Common myeloid progenitor, CD34-positive (primary cell): ENCODE measurements around the gene LRP1-AS.

ENCODE experiments used
- CTCF ChIA-PET: fragments of 350-600 bp; sonication (Branson Sonifier 250); formaldehyde crosslinking; loops from one replicate; lab custom pipeline; 2021; ENCODE audit warnings: antibody characterized with exemption; lab: Charles Lee
- POLR2A ChIA-PET: fragments of 350-600 bp; sonication (Branson Sonifier 250); formaldehyde crosslinking; loops from one replicate; lab custom pipeline; 2021; ENCODE audit warnings: antibody characterized with exemption; lab: Charles Lee
- DNase-seq, 3 donors: peaks; one replicate each; pipeline versions ENCODE4 v3.0.0 to v3.0.0-alpha.2; 2013
- H3K27ac ChIP-seq, 2 experiments: 1 replicate in 1 of 2; 2 replicates in 1 of 2; pipeline ENCODE4 v1.7.0; 2013; ENCODE audit warnings: inconsistent platforms in 2 of 2, low read length in 2 of 2, mild to moderate bottlenecking in 2 of 2, low read depth in 1 of 2, moderate library complexity in 1 of 2; ENCODE audit not compliant: severe bottlenecking in 2 of 2, insufficient read depth in 1 of 2, poor library complexity in 1 of 2
- H3K27me3 ChIP-seq, 5 experiments: replicated peaks in 2 of 5; 1 replicate in 3 of 5; 2 replicates in 2 of 5; pipeline versions ENCODE4 v1.6.1 to v1.7.0; 2013; ENCODE audit warnings: low read length in 4 of 5, mild to moderate bottlenecking in 2 of 5, moderate library complexity in 2 of 5, inconsistent platforms in 1 of 5; ENCODE audit not compliant: insufficient read depth in 5 of 5, control insufficient read depth in 4 of 5
- H3K36me3 ChIP-seq, 4 experiments: 1 replicate in 2 of 4; 2 replicates in 2 of 4; pipeline versions ENCODE4 v1.6.1 to v1.7.0; 2013; ENCODE audit warnings: low read length in 3 of 4, control low read depth in 1 of 4, mild to moderate bottlenecking in 1 of 4; ENCODE audit not compliant: control insufficient read depth in 4 of 4, insufficient read depth in 4 of 4
- H3K4me1 ChIP-seq, 4 experiments: 1 replicate in 3 of 4; 2 replicates in 1 of 4; pipeline versions ENCODE4 v1.6.1 to v1.7.1; 2013; ENCODE audit warnings: low read length in 3 of 4, mild to moderate bottlenecking in 3 of 4, control low read depth in 1 of 4, inconsistent platforms in 1 of 4, moderate library complexity in 1 of 4; ENCODE audit not compliant: control insufficient read depth in 4 of 4, insufficient read depth in 4 of 4; ENCODE audit errors: control extremely low read depth in 1 of 4
- H3K4me3 ChIP-seq, 7 experiments: 1 replicate in 4 of 7; 2 replicates in 3 of 7; pipeline versions ENCODE4 v1.5.1 to v1.7.0; 2013; ENCODE audit warnings: mild to moderate bottlenecking in 7 of 7, low read length in 6 of 7, moderate library complexity in 6 of 7, inconsistent platforms in 2 of 7, low read depth in 2 of 7, control low read depth in 1 of 7; ENCODE audit not compliant: insufficient read depth in 4 of 7, control insufficient read depth in 1 of 7; ENCODE audit errors: extremely low read depth in 1 of 7
- H3K9me3 ChIP-seq, 5 experiments: 1 replicate in 4 of 5; 2 replicates in 1 of 5; pipeline versions ENCODE4 v1.6.1 to v1.7.1; 2013; ENCODE audit warnings: low read length in 4 of 5, mild to moderate bottlenecking in 2 of 5, inconsistent platforms in 1 of 5, low read depth in 1 of 5, moderate library complexity in 1 of 5; ENCODE audit not compliant: control insufficient read depth in 4 of 5, insufficient read depth in 2 of 5; ENCODE audit errors: control extremely low read depth in 1 of 5
- WGBS: methylation state at CpG from one replicate; pipeline ENCODE4 v1.1.5; 2013; ENCODE audit not compliant: insufficient coverage; 5-methylcytosine and 5-hydroxymethylcytosine counted together

LRP1-AS gene

DNA sequence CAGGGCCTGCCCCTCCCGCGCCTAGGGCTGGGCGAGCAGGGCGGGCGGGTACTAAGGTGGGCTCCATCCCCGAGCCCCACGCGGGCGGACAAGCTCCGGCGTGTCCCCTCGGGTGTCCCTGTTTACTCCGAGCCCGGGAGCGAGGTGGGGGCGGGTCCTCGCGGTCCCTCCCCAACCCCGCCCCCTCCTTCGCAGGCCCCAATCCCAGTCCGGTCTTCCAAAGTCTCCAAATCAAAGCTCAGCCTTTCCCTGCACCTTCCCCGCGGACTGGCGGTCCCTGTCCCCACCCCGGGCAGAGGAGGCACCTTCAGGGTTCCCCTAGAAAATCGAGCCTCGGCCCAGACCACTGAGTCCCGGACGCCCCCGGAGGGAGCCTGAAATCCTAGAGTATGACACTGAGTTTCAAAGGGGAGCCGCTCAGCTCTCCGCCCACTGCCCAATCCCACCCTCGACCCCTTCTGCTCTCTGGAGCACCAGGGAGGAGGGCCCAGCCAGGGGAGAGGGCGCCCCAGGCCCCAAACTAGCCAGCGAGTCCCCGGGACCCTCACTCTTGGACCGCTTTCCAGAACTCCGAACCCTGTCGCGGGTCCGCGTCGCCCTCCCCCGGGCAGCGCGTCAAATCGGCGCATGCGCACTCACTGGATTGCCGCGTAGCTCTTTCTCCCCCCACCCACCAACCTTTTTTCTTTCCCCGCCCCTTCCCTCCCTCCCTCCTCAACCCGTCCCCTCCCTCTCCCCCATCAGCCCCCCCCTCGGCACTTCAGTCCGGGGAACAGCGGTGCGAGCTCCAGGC is 19.5 kb downstream of the LRP1-AS start, which contains the start of gene LRP1:
LRP1 (plus strand) TSS at position 758 of the 793 bp plus-strand sequence. CDS start 482 bp downstream, outside the sequence.
- Histone ChIP-seq H3K27me3 (peaks cover 0 to 40% (median 20%) of the 10 kb centered on the region in 5 experiments), H3K4me3 (peak within 1 kb of the TSS; percentile 32 to 83 (median 64)), H3K36me3 (no peaks in the 10 kb centered on the region), H3K27ac (no peak within 1 kb of the TSS), H3K9me3 (no peaks in the 10 kb centered on the region), H3K4me1 (peaks cover 0 to 23% (median 18%) of the 10 kb centered on the region in 4 experiments)
- CTCF ChIA-PET = interaction anchor here (0.8 to 19.8 kb wide), 10 partner anchors 9 to 59 kb away, joined by 3 to 399 read pairs (median 4); partner anchors contain the start of gene STAT6
- POLR2A ChIA-PET = no interaction called here
- WGBS = 0% methylated on average over 43 of the region's 57 CpGs
- DNase-seq = peak; percentile 51 to 66 (median 60)

GRCh38 chr12:57127101-57127725 is 20.2 kb downstream of the LRP1-AS start:
- H3K27me3 ChIP-seq = peaks cover 0 to 40% (median 20%) of the 10 kb centered on the region in 5 experiments
- DNase-seq = peak; percentile 42 to 73 (median 64)
- WGBS = 4% methylated on average over 24 of the region's 26 CpGs

DNA sequence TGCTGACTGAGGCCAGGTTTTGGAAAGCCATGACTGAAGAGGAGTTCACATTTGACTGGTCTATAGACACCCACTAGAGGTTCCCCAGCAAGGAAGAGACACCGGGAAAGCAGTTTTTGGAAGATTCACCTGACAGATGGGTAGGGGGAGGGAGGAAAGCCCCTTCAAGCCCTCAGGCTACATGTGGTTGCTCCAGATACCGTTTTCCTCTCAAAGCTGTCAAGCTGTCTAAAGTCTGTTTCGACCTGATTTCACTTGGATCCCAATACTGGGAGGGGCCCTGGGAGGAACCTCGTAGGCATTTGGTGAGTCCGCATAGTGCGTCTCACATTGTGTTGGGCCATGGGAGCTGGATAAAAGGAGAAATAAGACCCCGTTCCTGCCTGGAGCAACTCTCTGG is 20.9 kb downstream of the LRP1-AS start:
- H3K4me1 ChIP-seq = peaks cover 0 to 23% (median 18%) of the 10 kb centered on the region in 4 experiments
- H3K4me3 ChIP-seq = no peak overlapping the region
- CTCF ChIA-PET = interaction anchor here (1.0 to 19.8 kb wide), 10 partner anchors 8 to 61 kb away, joined by 3 to 399 read pairs (median 16); partner anchors contain the start of genes LRP1-AS and STAT6
- 56% methylated on average over 7 of the region's 7 CpGs for WGBS
- H3K27me3 ChIP-seq = peaks cover 0 to 40% (median 15%) of the 10 kb centered on the region in 5 experiments
- POLR2A ChIA-PET = interaction anchor here (0.7 kb wide), 1 partner anchor 48 kb away, joined by 3 read pairs; no protein-coding TSS in a partner anchor
- H3K27ac ChIP-seq = no peak overlapping the region
- DNase-seq = peak in 1 of 3 donors; percentile 29
- H3K9me3 ChIP-seq = no peaks in the 10 kb centered on the region
- H3K36me3 ChIP-seq = no peaks in the 10 kb centered on the region

More at GRCh38 chr12:57127101-57127725, 20.2 kb downstream of the LRP1-AS start:
- H3K27ac ChIP-seq = no peak overlapping the region
- POLR2A ChIA-PET = interaction anchor here (0.7 kb wide), 1 partner anchor 47 kb away, joined by 3 read pairs; no protein-coding TSS in a partner anchor
- H3K4me1 ChIP-seq = peaks cover 0 to 23% (median 18%) of the 10 kb centered on the region in 4 experiments
- CTCF ChIA-PET = interaction anchor here (0.8 to 19.8 kb wide), 11 partner anchors 8 to 60 kb away, joined by 3 to 399 read pairs (median 12); partner anchors contain the start of genes LRP1-AS and STAT6
- H3K36me3 ChIP-seq = no peaks in the 10 kb centered on the region
- peak overlapping the region in 4 of 7 experiments; percentile 21 to 83 (median 72) for H3K4me3 ChIP-seq
- H3K9me3 ChIP-seq = no peaks in the 10 kb centered on the region

DNA sequence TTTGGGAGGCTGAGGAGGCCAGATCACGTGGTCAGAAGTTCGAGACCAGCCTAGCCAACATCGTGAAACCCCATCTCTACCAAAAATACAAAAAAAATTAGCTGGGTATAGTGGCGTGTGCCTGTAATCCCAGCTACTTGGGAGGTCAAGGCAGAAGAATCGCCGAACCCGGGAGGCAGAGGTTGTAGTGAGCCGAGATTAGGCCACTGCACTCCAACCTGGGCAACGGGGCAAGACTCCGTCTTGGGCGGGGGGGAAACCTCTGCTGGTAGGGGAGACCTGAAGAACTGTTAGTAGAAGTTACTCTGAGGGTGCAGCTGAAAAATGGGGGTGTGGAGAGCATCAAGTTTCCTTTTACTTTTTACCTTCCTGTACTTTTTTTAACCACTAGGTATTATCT is 21.4 kb downstream of the LRP1-AS start:
- WGBS = 96% methylated on average over 6 of the region's 11 CpGs
- Histone ChIP-seq H3K4me3 (no peak overlapping the region), H3K4me1 (peaks cover 0 to 23% (median 18%) of the 10 kb centered on the region in 4 experiments), H3K36me3 (no peaks in the 10 kb centered on the region), H3K27me3 (peaks cover 0 to 40% (median 15%) of the 10 kb centered on the region in 5 experiments), H3K9me3 (no peaks in the 10 kb centered on the region), H3K27ac (no peak overlapping the region)
- ChIA-PET CTCF (interaction anchor here (0.6 to 19.8 kb wide), 11 partner anchors 11 to 139 kb away, joined by 3 to 399 read pairs (median 19); partner anchors contain the start of genes LRP1-AS and STAT6), POLR2A (no interaction called here)
- no peak for DNase-seq

DNA sequence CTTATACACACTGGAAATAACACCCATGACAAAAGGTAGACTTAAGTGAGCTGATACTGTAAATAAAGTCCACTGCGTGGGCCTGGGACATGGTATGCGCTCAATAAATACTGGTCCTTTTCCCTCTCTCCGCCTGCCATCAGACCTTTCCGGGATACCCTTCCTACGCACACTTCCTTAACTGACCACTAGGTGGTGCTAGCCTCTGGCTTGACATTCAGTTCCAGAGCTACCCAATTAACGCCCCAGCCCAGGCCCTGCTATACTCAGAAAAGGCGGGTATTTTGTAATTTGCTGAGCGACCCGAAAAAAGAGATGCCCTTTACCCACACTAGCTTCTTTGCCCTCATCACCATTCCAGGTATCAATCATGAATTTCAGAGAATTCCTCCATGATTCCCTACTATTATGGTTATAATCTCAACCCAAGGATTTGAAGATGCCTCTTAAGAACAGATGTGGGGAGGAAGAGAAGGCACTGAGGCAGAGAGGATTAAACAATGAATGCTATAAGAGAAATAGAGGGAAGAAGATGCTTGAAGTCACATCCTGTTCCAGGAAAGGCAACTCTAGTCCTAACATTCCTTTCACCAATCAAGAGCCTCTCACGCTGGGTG is 23.1 kb downstream of the LRP1-AS start:
- DNase-seq = peak; percentile 72 to 87 (median 82)
- POLR2A ChIA-PET = interaction anchor here (1.0 kb wide), 1 partner anchor 50 kb away, joined by 3 read pairs; no protein-coding TSS in a partner anchor
- Histone ChIP-seq H3K4me3 (no peak overlapping the region), H3K27ac (no peak overlapping the region), H3K9me3 (no peaks in the 10 kb centered on the region), H3K36me3 (no peaks in the 10 kb centered on the region), H3K4me1 (peaks cover 0 to 21% (median 18%) of the 10 kb centered on the region in 4 experiments), H3K27me3 (peaks cover 0 to 35% (median 11%) of the 10 kb centered on the region in 5 experiments)
- WGBS = 12% methylated on average over 6 of the region's 10 CpGs
- CTCF ChIA-PET = interaction anchor here (0.6 to 19.8 kb wide), 29 partner anchors 9 to 365 kb away, joined by 3 to 399 read pairs (median 5); partner anchors contain the start of genes NEMP1, SHMT2, STAT6 and TAC3

GRCh38 chr12:57123813-57124212 is 23.6 kb downstream of the LRP1-AS start:
- Histone ChIP-seq H3K4me1 (peaks cover 0 to 20% (median 15%) of the 10 kb centered on the region in 4 experiments), H3K36me3 (no peaks in the 10 kb centered on the region), H3K4me3 (no peak overlapping the region), H3K27me3 (peaks cover 0 to 29% (median 11%) of the 10 kb centered on the region in 5 experiments), H3K9me3 (no peaks in the 10 kb centered on the region), H3K27ac (no peak overlapping the region)
- WGBS = no CpG with 5 or more reads among the region's 2 CpGs
- ChIA-PET CTCF (interaction anchor here (0.6 to 19.8 kb wide), 29 partner anchors 8 to 365 kb away, joined by 3 to 399 read pairs (median 5); partner anchors contain the start of genes NEMP1, SHMT2, STAT6 and TAC3), POLR2A (interaction anchor here (1.0 kb wide), 1 partner anchor 50 kb away, joined by 3 read pairs; no protein-coding TSS in a partner anchor)
- DNase-seq = no peak
